GM18873 (cell line): ENCODE data around the gene LENG8.
"Not testable (repeated sequence)": the region's sequence is repeated elsewhere in the genome, so short reads cannot be mapped to it uniquely, and the experiment has no call there.

Experiments
- ATAC-seq: cut with Tn5 transposase; IDR thresholded peaks from one replicate; pipeline ENCODE4 v1.9.1; 2021; ENCODE audit warnings: mild to moderate bottlenecking, moderate library complexity, moderate number of reproducible peaks; ENCODE audit not compliant: unreplicated experiment, low FRiP score

LENG8 gene

GRCh38 chr19:54459282-54460229 lies 10.6 kb downstream of the LENG8 start:
- ATAC-seq: no peak

GRCh38 chr19:54460230-54461005 lies 11.4 kb downstream of the LENG8 start:
- ATAC-seq: no peak

GRCh38 chr19:54461210-54461609 lies 12.2 kb downstream of the LENG8 start:
- no peak for ATAC-seq

- no peak for ATAC-seq
Measured at GRCh38 chr19:54461613-54462012, 12.6 kb downstream of the LENG8 start.

GRCh38 chr19:54462047-54462654 lies 13.2 kb downstream of the LENG8 start:
- no peak for ATAC-seq

- peak; percentile 12 for ATAC-seq
Measured at GRCh38 chr19:54462655-54463530, 13.9 kb downstream of the LENG8 start.

GRCh38 chr19:54463531-54464043 lies 14.6 kb downstream of the LENG8 start, which contains the start of gene LENG9:
TSS of gene LENG9 (minus strand) at chr19:54463778. CDS start at chr19:54463526, 252 bp downstream.
- peak; percentile 55 for ATAC-seq

GRCh38 chr19:54464044-54464629 lies 15.1 kb downstream of the LENG8 start:
- ATAC-seq: peak; percentile 45

GRCh38 chr19:54464630-54465425 lies 15.8 kb downstream of the LENG8 start:
- ATAC-seq: peak; percentile 24

- ATAC-seq: no peak
Measured at GRCh38 chr19:54465426-54466109, 16.6 kb downstream of the LENG8 start.

- not testable (repeated sequence) for ATAC-seq
Measured at GRCh38 chr19:54466110-54466480, 17.1 kb downstream of the LENG8 start.

- no peak for ATAC-seq
Measured at GRCh38 chr19:54469496-54469934, 20.5 kb downstream of the LENG8 start.

- ATAC-seq: no peak
Measured at GRCh38 chr19:54470276-54470887, 21.4 kb downstream of the LENG8 start.

- no peak for ATAC-seq
Measured at GRCh38 chr19:54470991-54471782, 22.2 kb downstream of the LENG8 start.

GRCh38 chr19:54473071-54473891 lies 24.3 kb downstream of the LENG8 start, which contains the start of gene CDC42EP5:
TSS of gene CDC42EP5 (minus strand) at chr19:54473296. CDS start at chr19:54465547, 7,749 bp downstream.
- no peak for ATAC-seq

GRCh38 chr19:54473892-54474372 lies 24.9 kb downstream of the LENG8 start:
- no peak for ATAC-seq
